Measurements from ENCODE around the gene STIP1. TPM values are rescaled to one million over a fixed set of nuclear protein-coding genes. Genes with fewer than 3 reads are reported as not detected.

The STIP1 gene
- total and polyA plus RNA-seq, 2 donors (not counting 3 experiments of a cell fraction or from before 2014, with no cell fraction given) = 117 to 226 TPM

DNA sequence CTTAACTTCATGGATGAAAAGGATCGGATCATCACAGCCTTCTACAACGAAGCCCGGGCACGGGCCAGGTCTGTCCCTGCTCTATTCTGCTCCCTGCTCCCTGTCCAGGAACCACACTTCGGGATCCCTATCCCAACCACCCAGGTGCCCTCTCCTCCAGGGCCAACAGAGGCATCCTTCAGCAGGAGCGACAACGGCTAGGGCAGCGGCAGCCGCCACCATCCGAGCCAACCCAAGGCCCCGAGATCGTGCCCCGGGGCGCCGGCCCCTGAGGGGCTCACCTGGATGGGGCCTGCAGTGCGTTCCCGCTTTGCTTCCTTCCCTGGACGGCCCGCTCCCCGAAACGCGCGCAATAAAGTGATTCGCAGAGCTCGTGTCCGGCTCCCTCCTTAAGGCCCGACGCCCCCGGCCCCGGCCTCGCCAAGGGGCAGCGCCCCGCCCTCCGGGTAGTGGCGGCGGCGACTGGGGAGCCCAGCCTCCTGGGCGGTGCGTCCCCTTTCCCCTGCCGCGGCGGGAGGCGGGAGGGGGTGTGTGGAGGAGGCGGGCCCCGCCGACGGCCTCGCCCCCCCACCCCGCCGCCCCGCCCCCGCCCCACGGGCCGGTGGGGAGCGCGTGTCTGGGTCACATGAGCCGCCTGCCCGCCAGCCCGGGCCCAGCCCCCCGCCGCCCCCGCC is 48.1 kb downstream of the STIP1 start, which contains the start of gene VEGFB:
Gene VEGFB (plus strand): TSS at position 672 of the 674 bp plus-strand sequence. CDS start 250 bp downstream, outside the sequence.
- H3K4me1 ChIP-seq (ENCODE audit: control insufficient read depth, extremely low read depth, insufficient read depth, low read length) = peaks cover 10% of the 10 kb centered on the region
- H3K27me3 ChIP-seq (ENCODE audit: control insufficient read depth in 2 of 2, insufficient read depth in 2 of 2, low read length in 2 of 2) = no peaks in the 10 kb centered on the region
- peak; percentile 47 for TF ChIP-seq POLR2AphosphoS5 (IDR thresholded peaks at IDR 0.05; ENCODE audit: insufficient read depth, low read depth, low read length)
- TF ChIP-seq, protein P1, sequence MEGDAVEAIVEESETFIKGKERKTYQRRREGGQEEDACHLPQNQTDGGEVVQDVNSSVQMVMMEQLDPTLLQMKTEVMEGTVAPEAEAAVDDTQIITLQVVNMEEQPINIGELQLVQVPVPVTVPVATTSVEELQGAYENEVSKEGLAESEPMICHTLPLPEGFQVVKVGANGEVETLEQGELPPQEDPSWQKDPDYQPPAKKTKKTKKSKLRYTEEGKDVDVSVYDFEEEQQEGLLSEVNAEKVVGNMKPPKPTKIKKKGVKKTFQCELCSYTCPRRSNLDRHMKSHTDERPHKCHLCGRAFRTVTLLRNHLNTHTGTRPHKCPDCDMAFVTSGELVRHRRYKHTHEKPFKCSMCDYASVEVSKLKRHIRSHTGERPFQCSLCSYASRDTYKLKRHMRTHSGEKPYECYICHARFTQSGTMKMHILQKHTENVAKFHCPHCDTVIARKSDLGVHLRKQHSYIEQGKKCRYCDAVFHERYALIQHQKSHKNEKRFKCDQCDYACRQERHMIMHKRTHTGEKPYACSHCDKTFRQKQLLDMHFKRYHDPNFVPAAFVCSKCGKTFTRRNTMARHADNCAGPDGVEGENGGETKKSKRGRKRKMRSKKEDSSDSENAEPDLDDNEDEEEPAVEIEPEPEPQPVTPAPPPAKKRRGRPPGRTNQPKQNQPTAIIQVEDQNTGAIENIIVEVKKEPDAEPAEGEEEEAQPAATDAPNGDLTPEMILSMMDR (IDR thresholded peaks at IDR 0.05; ENCODE audit: extremely low read depth in 1 of 2, insufficient read depth in 1 of 2, low read depth in 1 of 2, low read length in 2 of 2) = no peak
- ChIA-PET POLR2A (no interaction called here), CTCF (interaction anchor here (1.9 to 2.1 kb wide), 2 partner anchors 30 to 67 kb away, joined by 6 to 10 read pairs; no protein-coding TSS in a partner anchor)
- dilution Hi-C loops (cut with MboI; ENCODE audit: extremely low pct_ligation_motif_present, low sequenced_read_pairs) = no loop called here
- peak within 1 kb of the TSS; percentile 6 for H3K9ac ChIP-seq (replicated peaks; ENCODE audit: extremely low read depth, insufficient read depth, low read length)
- FAIRE-seq = peak; percentile 64
- peaks cover 6 to 8% of the 10 kb centered on the region in 2 experiments for H3K36me3 ChIP-seq (ENCODE audit: control insufficient read depth in 2 of 2, extremely low read depth in 1 of 2, insufficient read depth in 2 of 2, low read length in 2 of 2)
- peak within 1 kb of the TSS; percentile 39 for H2AFZ ChIP-seq (ENCODE audit: low read depth, low read length)
- H3K9me1 ChIP-seq (replicated peaks; ENCODE audit: control insufficient read depth, extremely low read depth, insufficient read depth, low read length) = no peaks in the 10 kb centered on the region
- DNase-seq (ENCODE audit: low read depth, low spot score) = peak; percentile 48
- peak within 1 kb of the TSS; percentile 71 for H3K4me2 ChIP-seq (ENCODE audit: insufficient read depth, low read length)
- H3K79me2 ChIP-seq (ENCODE audit: control insufficient read depth, insufficient read depth, low read length) = no peaks in the 10 kb centered on the region
- no TSS peak for BruUV-seq (replicated peaks)
- no peak within 1 kb of the TSS for H3K27ac ChIP-seq (ENCODE audit: insufficient read depth, low read depth, low read length)
- intact Hi-C loops (cut with micrococcal nuclease) = loop anchor here (5.0 kb wide), 1 partner anchor 47 kb away; the partner anchor contains the start of gene STIP1
- no peaks in the 10 kb centered on the region for H3K9me3 ChIP-seq (replicated peaks; ENCODE audit: control insufficient read depth, insufficient read depth, low read length)
- H3K4me3 ChIP-seq (replicated peaks in 1 of 3; ENCODE audit: insufficient read depth in 1 of 3, low read depth in 1 of 3, low read length in 3 of 3) = peak within 1 kb of the TSS; percentile 48 to 63 (median 51)
- no peaks in the 10 kb centered on the region for H4K20me1 ChIP-seq (replicated peaks; ENCODE audit: control insufficient read depth, extremely low read depth, insufficient read depth, low read length)
